CD4-positive, alpha-beta T cell treated with Interleukin-17A for 1 hour (primary cell): ENCODE data around the gene EEIG1.

Experiments
- DNase-seq: peaks from one replicate; pipeline ENCODE4 v3.0.0-alpha.2; 2020

EEIG1 gene

DNA sequence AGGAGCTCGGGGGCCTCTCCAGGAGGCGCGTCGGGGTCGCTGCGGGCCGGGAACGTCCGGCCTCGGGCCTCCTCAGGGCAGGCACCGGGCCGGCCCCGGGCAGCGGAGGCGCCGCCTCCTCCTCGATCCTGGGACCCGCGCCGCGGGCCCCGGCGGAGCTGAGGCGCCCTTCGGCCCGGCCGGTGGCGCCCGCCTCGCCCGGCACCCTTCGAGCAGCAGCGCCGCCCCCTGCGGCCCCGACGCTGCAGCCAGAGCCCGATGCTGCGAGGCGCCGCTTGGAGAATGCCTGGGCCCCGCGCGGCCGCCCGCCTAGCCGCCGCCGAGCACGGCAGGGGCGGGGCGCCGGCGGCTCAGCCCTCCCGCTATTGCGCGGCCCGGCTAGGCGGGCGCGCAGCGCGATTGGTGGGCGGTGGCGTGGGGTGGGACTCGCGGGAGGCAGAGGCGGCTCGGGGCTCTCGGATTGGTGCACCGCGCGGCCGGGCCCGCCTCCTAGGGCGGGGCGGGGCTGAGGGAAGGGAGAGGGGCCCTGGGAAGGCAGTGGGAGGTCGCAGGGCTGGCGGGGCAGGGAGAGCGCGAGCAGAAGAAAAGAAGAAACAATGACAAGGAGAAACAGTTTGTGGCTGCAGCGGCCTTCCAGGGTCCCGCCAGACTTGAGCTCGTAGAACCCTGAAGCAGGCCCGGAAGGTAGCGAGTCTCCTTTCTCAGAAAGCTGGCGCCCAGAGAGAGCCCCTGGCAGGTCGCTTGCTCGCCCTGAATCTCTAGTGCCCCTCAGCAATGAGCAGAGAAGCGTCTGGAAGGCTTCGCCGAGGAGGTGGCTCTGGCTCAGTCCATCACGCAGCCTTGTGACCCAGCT lies at the start of gene EEIG1:
TSS of gene EEIG1 (minus strand) at position 284 of the 853 bp plus-strand sequence. CDS start 852 bp downstream, outside the sequence.
- DNase-seq = peak; percentile 96

DNA sequence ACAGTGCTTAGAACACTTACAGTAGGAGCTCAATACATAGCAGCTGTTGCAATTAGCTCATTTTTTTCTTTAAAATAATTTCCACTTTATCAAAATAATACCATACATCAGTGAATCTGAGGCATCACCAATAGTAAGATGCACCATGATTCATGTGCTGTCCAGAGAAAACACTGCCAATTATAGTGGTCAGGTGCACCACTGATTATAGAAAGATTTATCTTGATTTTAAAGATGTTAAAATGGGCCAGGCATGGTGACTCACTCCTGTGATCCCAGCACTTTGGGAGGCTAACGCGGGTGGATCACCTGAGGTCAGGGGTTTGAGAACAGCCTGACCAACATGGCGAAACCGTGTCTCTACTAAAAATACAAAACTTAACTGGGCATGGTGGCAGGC lies 46.9 kb upstream of the EEIG1 start:
- no peak for DNase-seq

DNA sequence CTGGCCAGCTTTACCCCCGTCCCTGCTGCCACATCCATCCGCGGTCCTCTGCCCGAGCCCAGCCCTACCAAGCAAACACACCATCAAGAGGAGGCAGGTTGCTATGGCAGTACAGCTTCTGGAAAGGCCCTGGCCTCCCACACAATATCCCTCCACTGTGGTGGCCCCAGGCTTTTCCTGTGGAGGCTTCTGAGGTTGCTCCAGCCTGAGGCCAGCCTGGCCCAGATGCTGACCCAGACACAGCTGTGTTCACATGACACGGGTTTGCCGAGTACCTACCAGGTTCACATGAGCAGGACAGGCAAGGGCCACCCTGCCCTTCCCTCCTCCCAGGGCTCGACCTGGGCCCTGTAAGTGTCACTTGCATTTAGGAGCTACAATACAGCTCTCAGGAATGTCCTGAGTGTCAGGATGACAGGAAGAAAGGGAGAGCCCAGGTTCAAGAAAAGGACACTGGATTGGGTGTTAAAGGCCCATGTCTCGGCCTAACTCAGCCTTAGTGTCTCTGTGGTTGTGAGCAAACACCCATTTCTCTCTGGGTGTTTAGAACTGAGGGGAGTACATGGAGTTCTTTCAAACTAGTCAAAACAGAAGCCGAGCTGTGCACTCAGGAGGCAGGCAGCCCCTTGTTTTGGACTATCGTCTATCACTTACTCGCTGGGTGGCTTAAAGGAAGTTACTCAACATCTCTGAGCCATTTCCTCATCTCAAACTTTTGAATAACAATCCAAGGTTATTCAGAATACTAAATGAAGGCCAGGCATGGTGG lies 46.2 kb upstream of the EEIG1 start:
- DNase-seq = peak; percentile 73

DNA sequence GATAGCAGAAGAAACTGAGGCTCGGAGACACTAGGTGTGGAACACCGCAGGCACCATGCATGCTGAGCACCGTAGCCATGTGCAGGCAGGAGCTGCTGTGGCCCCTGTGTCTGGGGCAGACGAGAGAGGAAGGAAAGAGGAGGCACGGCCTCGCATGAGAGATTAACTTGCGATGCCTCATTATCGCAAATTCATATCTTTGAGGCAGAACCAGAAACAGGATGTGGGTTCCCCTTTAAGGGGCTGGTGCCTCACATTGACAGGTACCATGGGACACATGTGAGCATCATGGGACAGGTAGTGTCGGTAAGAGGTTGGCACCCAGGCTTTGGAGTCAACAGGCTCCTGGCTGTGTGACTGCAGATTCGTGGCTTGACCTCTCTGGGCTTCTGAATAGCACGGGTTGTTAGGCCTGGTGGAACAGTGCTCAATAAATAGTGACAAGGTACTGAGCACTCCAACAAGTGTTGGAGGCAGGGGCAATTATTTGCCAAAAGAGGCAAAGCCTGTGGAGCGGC lies 45.5 kb upstream of the EEIG1 start:
- peak; percentile 93 for DNase-seq

DNA sequence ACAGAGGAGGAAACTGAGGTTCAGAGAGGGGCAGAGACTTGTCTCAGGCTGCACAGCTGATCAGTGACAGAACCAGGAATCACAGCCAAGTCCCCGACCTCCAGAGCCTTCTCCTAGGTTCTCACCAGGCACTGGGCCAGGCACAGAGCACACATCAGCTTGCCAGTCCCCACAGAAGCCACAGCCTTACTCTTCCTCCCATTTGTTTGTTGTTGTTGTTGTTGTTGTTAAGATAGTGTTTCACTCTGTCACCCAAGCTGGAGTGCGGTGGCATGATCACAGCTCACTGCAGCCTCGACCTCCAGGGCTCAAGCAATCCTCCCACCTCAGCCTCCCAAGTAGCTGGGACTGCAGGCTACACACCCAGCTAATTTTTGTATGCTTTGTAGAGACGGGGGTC lies 44.9 kb upstream of the EEIG1 start:
- DNase-seq = peak; percentile 45

DNA sequence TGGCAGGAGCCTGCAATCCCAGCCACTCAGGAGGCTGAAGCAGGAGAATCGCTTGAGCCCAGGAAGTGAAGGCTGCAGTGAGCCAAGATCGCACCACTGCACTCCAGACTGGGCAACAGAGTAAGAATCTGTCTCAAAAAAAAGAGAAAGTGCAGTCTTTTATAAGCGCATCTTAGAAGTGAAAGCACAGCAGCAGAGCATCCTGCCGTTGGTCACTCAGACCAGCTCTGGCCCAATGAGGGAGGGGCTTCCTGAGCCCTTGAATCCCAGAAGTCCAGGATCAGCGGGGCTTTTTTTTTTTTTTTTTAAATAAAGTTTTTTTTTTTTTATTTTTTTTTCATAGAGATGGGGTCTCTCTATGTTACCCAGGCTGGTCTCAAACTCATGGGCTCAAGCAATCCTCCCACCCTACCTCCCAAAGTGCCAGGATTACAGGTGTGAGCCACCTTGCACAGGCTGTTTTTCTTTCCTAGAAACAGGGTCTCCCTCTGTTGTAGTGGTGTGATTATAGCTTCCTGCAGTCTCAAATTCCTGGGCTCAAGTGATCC lies 44.0 kb upstream of the EEIG1 start:
- peak; percentile 35 for DNase-seq

DNA sequence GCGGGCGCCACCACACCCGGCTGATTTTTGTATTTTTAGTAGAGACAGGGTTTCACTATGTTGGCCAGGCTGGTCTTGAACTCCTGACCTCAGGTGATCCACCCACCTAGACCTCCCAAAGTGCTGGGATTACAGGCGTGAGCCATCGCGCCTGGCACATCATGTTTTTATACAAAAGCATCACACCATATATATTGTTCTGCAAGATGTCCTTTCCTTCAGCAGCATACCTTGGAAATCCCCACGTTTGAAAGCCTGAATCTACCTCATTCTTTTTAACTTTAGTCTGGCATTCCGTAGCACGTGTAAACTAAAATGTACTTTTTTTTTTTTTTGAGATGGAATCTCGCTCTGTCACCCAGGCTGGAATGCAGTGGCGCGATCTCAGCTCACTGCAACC lies 42.9 kb upstream of the EEIG1 start:
- peak; percentile 34 for DNase-seq

DNA sequence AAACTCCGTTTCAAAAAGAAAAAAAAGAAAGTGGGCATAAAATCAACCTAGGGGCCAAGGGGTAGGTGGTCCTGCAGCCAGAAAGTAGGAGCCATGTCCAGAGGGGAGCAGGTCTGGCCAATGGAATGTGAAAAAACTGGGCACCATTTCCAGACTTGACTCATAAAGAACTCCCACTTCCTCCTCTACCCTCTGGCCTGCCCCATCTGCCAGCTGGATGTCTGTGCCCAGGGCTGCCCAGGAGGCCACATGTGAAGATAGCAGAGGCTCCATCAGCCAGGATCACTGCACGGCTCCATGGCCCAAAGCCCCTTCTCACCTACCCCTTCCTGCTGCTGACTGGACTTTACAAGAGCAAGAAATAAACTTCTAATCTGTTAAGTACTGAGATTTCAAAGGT lies 42.1 kb upstream of the EEIG1 start:
- DNase-seq = no peak

DNA sequence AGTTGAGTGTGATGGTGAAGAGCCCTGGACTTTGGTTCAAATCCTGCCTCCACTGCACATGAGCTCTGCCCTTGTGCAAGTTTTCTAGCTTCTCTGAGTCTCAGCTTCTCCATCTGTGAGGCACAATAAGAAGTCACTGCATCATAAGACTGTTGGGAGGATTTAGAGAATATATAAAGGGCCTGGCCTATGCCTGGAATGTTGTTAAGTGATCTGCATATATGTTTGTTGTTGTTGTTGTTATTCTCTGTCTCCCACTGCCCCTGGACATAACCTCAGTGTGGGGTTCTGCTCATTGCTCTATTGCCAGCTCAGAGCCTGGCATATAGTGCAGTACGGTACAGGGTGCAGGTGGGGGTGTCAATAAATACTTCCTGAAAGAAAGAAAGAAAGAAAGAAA lies 40.3 kb upstream of the EEIG1 start:
- no peak for DNase-seq

DNA sequence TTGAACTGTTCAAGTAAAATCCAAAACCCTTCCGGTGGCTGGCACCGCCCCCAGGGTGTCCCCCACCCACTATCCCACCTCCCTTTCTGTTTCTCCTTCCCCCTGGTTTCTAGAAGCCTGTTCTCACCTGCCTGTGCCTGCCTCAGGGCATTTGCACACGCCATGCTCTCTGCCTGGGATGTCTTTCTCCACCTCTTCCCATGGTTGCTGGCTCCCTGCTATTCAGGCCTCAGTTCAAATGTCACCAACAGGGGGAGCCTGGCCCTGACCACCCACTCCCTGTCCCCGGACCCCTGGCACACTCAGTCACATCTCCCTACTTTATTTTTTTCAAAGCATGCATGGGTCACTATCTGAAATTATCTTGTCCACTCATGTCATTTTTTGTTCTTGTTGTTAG lies 39.9 kb upstream of the EEIG1 start:
- no peak for DNase-seq

DNA sequence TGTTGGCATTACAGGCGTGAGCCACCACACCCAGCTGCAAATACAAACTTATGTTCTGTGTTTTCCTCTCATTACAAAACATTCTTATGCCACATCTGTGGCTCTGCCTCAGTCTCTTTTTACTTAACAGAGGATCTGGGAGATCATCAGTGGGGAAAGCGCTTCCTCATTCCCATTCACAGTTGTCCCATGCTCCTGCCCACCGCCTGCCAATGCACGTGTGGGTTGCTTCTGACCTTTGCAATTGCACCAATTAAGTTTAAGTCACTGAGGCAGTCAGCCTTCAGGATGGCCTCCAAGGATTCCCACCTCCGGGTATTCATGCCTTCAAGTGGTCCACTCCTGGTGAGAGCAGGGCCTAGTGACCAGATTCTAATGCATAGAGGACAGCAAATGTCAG lies 34.9 kb upstream of the EEIG1 start:
- no peak for DNase-seq

DNA sequence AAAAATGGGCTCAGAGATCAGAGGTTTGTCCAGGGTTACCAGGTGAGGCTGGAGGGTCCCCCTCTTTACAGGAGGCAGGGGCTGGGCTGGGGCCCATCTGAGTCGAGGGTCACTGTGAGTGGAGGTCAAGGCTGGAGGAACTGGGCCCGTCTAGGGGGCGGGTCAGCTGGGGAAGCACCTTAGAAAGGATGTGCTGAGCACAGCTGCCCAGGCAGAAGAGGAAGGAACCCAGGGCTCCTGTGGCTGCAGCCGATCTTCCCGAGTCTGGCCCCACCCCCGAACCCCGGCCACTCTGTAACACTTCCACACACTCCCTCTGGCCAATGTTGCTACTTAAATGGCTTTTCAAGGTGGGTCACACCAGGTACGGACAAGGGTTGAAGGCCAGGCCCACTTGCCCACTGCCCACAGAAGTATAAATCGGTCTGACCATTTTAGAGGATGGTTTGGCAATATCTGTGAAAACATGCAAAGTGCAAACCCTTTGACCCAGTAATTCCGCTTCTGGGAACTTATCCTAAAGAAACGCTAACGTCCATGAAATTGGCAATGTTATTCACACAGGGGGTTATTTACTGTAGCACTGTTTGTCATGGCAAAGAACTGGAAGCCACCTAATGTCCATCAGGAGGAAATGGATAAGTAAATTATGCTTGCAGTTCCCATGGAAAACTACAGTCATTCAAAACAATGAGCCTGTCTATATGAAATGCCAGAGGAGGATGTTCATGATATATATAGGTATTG lies 30.5 kb upstream of the EEIG1 start:
- no peak for DNase-seq

DNA sequence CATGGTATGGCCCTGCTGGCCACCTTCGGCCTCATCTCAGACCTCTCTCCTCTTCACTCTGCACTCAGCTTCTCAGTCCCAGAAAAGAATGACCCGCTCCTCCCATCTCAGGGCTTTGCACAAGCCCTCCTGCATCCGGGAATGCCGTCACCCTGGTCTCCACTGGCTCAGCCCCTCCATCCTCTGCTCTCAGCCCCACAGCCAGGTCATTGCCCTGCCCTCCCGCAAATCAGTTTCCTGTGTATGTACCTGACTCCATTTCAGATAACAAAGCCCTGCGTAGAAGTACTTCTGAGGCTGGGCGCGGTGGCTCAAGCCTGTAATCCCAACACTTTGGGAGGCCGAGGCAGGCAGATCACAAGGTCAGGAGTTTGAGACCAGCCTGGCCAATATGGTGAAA lies 28.9 kb upstream of the EEIG1 start:
- DNase-seq = no peak

DNA sequence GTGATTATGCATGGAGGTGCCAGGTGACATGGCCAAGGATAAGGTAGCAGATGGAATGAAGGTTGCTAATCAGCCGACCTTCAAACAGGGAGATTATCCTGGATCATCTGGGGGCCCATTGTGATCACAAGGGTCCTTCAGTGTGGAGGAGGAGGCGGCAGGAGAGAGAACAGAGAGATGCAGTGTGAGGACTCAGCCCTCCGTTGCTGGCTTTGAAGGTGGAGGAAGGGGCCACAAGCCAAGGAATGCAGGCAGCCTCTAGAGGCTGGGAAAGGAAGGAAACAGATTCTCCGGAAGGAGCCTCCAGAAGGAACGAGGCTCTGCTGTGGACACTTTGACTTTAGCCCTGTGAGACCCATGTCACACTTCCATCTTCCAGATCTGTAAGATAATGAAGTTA lies 27.4 kb upstream of the EEIG1 start:
- DNase-seq = no peak

DNA sequence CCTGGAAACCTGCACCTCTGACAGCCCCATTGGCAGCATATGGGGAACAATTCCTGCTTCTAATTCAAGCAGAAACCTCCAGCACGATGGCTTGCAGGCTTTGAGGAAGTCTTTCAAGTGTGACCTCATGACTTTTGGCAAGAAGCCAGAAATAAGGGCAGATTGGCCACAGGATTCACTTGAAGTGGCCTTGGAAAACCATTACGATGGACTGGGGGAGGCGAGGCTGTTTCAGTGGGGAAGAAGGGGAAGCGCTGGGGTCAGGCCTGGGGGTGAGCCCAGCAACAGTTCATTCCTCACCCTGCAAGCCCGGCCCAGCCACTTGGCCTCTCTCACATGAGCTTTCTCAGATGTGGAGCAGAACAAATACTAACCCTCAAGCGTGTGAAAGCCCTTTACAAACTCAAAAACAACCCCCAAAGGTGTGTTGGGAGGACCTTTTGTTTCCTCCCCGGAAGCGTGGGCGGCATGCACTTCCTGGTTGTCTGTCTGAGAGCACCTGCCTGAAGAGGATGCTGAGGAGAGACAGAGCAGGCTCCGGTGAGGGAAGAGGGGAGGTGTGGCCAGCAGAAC lies 26.9 kb upstream of the EEIG1 start:
- DNase-seq = peak; percentile 94

DNA sequence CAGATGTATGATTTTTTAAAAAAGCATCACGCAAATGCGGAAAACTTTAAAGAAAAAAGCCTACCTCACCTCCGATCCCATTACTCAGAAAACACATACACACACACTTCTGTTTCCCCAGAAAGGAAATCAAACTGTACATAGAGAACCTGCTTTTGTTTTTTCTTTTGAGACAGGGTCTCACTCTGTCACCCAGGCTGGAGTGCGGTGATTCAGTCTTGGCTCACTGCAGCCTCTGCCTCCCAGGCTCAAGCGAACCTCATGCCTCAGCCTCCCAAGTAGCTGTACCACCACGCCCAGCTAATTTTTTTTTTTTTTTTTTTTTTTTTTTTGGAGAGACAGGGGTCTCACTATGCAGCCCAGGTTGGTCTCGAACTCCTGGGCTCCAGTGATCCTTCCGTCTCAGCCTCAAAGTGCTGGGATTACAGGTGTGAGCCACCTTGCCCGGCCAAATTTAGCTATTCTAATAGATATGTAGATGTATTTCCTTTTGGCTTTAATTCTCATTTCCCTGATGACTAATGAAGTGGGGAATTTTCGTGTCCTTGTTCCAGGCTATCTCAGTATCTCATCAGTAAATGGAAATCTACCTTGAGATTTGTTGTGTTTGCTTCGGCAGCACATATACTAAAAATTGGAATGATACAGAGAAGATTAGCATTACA lies 25.7 kb upstream of the EEIG1 start:
- DNase-seq = no peak

DNA sequence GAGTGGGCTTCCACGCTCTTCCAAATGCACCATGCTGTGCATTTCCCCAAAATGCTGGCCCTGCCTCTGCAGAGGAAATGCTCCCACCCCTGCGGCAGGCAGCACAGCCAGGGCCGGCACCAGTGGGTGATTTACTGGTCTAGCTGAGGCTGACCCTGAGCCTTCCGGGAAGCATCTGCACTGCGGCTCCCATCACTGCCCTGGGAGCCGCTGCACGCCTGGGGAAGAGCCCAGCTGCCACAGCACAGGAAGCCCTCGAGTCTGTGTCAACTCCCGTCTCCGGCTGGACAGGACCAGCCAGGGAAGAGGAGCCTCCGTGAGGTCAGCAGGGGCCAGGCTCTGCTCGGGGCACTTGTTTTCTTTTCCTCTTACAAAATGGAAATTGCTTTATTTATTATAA lies 25.1 kb upstream of the EEIG1 start:
- no peak for DNase-seq

DNA sequence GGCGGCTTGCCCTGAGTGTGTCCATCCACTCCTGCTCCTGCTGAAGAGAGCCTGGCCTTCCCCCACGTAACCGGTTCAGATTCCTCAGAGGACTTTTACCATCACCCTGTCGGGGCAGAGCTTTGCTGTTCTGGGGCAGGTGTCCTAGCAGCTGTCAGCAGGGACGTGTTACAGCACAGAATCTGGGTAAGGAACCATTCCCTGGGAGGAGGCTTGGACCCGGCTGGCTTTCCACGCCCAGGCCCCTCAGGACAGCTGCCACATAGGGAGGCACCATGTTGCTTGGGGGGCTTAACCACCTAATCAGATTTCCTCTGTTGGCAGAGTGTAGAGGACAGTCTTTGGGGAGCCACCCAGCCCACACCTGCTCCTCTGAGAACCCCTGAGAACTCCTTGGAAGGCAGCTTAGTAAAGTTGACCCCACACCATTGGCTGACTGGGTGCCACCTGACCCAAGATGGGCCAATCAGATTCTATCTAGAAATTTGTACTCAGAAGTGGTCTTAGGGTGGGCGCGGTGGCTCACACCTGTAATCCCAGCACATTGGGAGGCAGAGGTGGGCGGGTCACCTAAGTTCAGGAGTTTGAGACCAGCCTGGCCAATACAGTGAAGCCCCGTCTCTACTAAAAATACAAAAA lies 23.3 kb upstream of the EEIG1 start:
- DNase-seq = no peak

DNA sequence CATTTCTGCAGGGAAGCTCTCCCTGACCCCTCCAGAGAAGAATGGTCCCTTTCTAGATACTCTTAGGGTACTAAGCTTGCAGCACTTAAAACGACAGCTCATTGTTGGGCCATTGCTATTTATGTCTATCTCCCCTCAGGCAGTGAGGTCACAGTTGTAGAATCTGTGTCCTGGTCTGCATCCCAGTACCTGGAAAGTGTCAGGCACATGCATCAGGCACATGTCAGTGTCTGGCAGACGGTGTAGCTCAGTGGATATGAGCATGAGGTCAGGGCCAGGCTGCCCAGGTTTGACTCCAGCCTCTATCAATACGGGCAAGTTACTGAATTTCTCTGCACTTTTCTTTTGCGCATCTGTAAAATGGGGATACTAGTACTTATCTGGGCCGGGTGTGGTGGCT lies 22.2 kb upstream of the EEIG1 start:
- no peak for DNase-seq

DNA sequence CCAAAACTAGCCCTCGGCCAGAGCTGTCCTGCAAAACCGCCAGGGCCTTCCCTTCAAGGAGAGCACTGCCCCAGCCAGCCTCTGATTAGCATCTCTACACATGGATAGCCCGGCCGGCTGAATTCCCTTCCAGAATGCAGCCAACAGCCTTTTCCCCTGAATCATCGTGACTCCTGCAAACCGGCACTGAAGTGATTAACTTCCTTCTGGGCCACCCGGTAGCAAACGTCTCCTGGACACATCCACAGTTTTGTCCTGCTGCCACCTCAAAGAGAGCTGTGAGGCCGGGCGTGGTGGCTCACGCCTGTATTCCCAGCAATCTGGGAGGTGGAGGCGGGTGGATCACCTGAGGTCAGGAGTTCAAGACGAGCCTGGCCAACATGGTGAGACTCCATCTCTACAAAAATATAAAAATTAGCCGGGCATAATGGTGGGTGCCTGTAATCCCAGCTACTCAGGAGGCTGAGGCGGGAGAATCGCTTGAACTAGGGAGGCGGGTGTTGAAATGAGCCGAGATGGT lies 21.1 kb upstream of the EEIG1 start:
- DNase-seq = no peak

DNA sequence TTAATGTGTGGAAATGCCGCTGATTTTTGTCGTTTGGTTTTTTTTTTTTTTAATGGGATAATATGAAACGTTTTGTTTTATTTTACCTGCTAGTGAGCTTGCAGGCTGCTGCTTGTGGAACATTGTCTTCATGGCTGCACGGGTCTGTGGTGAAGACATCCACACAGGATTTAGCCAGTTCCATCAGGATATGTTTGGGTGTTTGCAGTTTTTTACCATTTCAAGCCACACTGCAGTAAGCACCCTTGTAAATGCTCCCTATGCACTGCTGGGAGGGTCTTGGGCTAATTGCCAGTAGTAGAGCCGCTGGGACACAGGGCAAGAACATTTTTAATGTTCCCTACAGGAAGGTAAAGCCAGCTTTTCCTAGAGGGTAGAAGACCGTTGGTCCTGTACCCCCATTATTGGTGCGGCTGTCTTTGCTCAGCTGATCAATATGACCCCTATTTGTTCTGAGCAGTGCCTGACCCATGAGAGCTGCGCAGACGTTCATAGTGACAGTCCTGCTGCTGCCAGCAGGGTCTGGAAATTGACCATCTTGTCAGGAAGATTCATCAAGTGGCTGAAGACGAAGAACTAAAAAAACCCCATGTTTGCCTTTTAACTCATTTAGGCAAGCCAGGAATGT lies 20.5 kb upstream of the EEIG1 start:
- DNase-seq = no peak
